Left lung (tissue), 10 donors: ENCODE data around the gene QPCT. TPM values are rescaled to one million over a fixed set of nuclear protein-coding genes. Genes with fewer than 3 reads are reported as not detected.

ENCODE experiments used
- ATAC-seq: fragments of 200-7000 bp; cut with Tn5 transposase; one replicate; pipeline ENCODE4 v1.9.1; 2020; ENCODE audit warnings: moderate library complexity
- DNase-seq, 4 donors: peaks; one replicate each; pipeline ENCODE4 v3.0.0-alpha.2; 2013 to 2020
- H3K27ac ChIP-seq, 2 donors: fragments of 200-600 bp; sonication (generic) in 1 of 2; one replicate each; pipeline versions ENCODE4 v1.5.0 to v1.8.0; 2020 to 2021
- H3K27me3 ChIP-seq, 2 donors: fragments of 200-600 bp; sonication (generic) in 1 of 2; one replicate each; pipeline versions ENCODE4 v1.5.0 to v1.8.0; 2020 to 2021
- H3K36me3 ChIP-seq, 2 donors: fragments of 200-600 bp; sonication (generic) in 1 of 2; one replicate each; pipeline versions ENCODE4 v1.5.0 to v1.8.0; 2020 to 2021
- H3K4me1 ChIP-seq, 2 donors: fragments of 200-600 bp; one replicate each; pipeline ENCODE4 v1.8.0; 2021
- H3K4me3 ChIP-seq, 2 donors: fragments of 200-600 bp; sonication (generic) in 1 of 2; one replicate each; pipeline versions ENCODE4 v1.5.0 to v1.8.0; 2020 to 2021; ENCODE audit warnings: mild to moderate bottlenecking in 1 of 2
- H3K9me3 ChIP-seq, 2 donors: fragments of 200-600 bp; sonication (generic) in 1 of 2; one replicate each; pipeline versions ENCODE4 v1.5.0 to v1.8.0; 2020 to 2021
- intact Hi-C, 2 donors: fragments of 100-400 bp; cut with DNase I; formaldehyde crosslinking; loops; one replicate each; pipeline versions ENCODE4 v1.11.2 to v1.14.2; 2022
- polyA plus RNA-seq, 6 donors: library from polyadenylated mRNA; unstranded; fragments of 120-200 nt; gene quantifications; one replicate each; pipeline ENCODE4 v1.2.1, GENCODE V29; 2013; ENCODE audit not compliant: insufficient read length in 6 of 6
- total RNA-seq, 2 donors: library from RNA; stranded (reverse); fragmentation: NEBNext Ultra II Directional; extraction: Animal tissue kit (Norgen Biotek cat#: 25700); gene quantifications; one replicate each; pipeline ENCODE4 v1.2.1, GENCODE V29; 2021
- TF ChIP-seq, protein P1 (sequence below), 2 donors: fragments of 200-600 bp; sonication (generic) in 1 of 2; IDR thresholded peaks; one replicate each; pipeline versions ENCODE4 v1.5.0 to v1.8.0; 2021; ENCODE audit warnings: antibody characterized with exemption in 2 of 2
- donor health status: DM: no; HTN: yes; CAD: no.
- donor health status: DM: no; HTN: no; CAD: no.

Gene QPCT
- total and polyA plus RNA-seq, 8 donors = 4.1 to 20.8 (median 10.8) TPM

DNA sequence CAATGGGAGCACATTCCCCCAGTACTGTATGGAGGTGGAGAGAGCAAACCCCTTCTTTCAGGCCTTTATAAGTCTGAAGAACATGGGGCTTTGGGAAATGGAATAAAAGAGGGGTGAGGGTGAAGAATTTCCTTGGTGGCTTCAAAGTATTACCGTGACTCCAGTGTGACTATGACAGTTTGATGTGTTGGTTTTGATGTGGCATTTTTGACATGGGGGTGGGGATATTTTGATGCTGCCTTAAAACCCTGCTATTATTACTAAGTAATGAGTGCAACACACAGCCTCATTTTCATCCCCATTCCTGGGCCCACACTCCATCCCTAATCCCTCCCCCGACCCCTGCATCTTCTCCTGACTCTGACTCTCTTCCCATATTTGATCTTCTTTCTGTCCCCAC lies 23.6 kb downstream of the QPCT start:
- Histone ChIP-seq H3K36me3 (peaks cover 0 to 24% of the 10 kb centered on the region in 2 donors), H3K4me3 (no peak overlapping the region), H3K27ac (no peak overlapping the region), H3K27me3 (no peaks in the 10 kb centered on the region), H3K4me1 (no peaks in the 10 kb centered on the region), H3K9me3 (no peaks in the 10 kb centered on the region)
- TF ChIP-seq, protein P1, sequence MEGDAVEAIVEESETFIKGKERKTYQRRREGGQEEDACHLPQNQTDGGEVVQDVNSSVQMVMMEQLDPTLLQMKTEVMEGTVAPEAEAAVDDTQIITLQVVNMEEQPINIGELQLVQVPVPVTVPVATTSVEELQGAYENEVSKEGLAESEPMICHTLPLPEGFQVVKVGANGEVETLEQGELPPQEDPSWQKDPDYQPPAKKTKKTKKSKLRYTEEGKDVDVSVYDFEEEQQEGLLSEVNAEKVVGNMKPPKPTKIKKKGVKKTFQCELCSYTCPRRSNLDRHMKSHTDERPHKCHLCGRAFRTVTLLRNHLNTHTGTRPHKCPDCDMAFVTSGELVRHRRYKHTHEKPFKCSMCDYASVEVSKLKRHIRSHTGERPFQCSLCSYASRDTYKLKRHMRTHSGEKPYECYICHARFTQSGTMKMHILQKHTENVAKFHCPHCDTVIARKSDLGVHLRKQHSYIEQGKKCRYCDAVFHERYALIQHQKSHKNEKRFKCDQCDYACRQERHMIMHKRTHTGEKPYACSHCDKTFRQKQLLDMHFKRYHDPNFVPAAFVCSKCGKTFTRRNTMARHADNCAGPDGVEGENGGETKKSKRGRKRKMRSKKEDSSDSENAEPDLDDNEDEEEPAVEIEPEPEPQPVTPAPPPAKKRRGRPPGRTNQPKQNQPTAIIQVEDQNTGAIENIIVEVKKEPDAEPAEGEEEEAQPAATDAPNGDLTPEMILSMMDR (IDR thresholded peaks at IDR 0.05) = no peak
- intact Hi-C loops = no loop called here
- DNase-seq (no peak), ATAC-seq (no peak)

DNA sequence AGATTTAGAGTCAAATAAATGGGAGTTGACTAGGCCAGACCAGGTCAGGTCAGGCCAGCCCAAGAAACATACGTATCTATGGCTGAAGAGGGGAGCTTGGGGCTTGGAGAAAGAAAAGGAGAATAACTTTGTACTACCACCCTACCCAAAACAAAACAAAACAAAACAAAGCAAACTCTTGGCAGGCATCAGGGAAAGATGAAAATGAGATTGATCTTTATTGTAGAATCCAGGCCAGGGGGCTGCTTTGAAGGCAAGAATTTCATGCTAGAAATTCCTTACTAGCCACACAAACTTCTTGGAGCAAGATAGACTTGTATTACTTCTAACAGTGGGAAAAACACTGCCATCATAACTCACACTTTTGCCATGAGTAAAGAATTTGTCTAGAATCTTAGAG lies 26.2 kb downstream of the QPCT start:
- DNase-seq = no peak
- TF ChIP-seq, protein P1 (IDR thresholded peaks at IDR 0.05) = no peak
- no peak for ATAC-seq
- H3K4me1 ChIP-seq = no peaks in the 10 kb centered on the region
- intact Hi-C loops = no loop called here
- no peaks in the 10 kb centered on the region for H3K9me3 ChIP-seq
- no peaks in the 10 kb centered on the region for H3K27me3 ChIP-seq
- no peak overlapping the region for H3K4me3 ChIP-seq
- H3K36me3 ChIP-seq = peaks cover 0 to 20% of the 10 kb centered on the region in 2 donors
- no peak overlapping the region for H3K27ac ChIP-seq

DNA sequence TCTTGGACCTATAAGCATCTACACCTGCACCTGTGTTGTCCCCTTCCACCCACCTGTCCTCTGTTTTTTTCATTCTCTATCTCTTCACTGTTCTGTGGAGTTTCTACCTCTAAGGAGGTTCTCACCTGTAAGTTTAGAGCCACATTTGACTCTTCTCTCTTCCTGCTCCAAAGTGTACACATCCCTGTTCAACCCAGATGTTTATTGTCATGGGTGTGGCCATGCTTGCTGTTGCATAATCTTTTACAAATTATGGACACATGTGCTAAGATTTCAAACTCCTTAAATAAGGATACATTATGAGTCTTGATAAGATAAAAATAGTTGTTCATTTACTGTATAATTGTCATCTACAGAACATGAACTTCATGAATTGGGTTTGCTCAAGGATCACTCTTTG lies 27.6 kb downstream of the QPCT start:
- no peak for DNase-seq
- Histone ChIP-seq H3K4me3 (no peak overlapping the region), H3K27ac (no peak overlapping the region), H3K36me3 (peaks cover 0 to 20% of the 10 kb centered on the region in 2 donors), H3K27me3 (no peaks in the 10 kb centered on the region), H3K9me3 (no peaks in the 10 kb centered on the region), H3K4me1 (no peaks in the 10 kb centered on the region)
- TF ChIP-seq, protein P1 (IDR thresholded peaks at IDR 0.05) = no peak
- ATAC-seq = no peak
- intact Hi-C loops = no loop called here

DNA sequence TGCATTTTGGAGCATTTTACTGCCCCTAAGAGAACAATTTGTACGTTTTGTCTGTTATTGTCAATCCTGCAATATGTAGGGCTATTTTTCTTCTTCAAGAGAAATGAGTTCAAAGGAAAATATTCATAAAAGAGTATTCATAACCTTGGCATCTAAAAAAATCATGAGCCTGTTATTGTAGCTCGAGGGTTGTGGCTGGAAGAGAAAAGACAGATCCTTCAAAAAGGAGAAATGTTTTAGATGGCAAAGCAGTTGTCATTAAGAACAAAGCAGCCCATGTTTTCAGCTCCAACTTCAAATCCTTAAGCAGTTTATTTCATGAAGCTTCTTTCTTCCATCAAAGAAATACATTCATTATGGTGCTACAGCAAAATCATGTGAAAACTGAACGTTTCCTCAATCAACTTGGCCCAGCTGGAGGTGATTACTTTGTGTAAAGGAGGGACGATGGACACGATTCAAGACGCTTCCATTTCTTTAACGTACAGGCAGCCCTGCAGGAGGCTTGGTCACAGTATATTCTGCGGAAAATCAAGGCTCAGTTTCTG lies 31.4 kb downstream of the QPCT start:
- Histone ChIP-seq H3K4me3 (no peak overlapping the region), H3K27ac (no peak overlapping the region), H3K36me3 (peaks cover 0 to 5% of the 10 kb centered on the region in 2 donors), H3K27me3 (no peaks in the 10 kb centered on the region), H3K4me1 (no peaks in the 10 kb centered on the region), H3K9me3 (no peaks in the 10 kb centered on the region)
- intact Hi-C loops = no loop called here
- TF ChIP-seq, protein P1 (IDR thresholded peaks at IDR 0.05) = no peak
- DNase-seq = no peak
- ATAC-seq = no peak

DNA sequence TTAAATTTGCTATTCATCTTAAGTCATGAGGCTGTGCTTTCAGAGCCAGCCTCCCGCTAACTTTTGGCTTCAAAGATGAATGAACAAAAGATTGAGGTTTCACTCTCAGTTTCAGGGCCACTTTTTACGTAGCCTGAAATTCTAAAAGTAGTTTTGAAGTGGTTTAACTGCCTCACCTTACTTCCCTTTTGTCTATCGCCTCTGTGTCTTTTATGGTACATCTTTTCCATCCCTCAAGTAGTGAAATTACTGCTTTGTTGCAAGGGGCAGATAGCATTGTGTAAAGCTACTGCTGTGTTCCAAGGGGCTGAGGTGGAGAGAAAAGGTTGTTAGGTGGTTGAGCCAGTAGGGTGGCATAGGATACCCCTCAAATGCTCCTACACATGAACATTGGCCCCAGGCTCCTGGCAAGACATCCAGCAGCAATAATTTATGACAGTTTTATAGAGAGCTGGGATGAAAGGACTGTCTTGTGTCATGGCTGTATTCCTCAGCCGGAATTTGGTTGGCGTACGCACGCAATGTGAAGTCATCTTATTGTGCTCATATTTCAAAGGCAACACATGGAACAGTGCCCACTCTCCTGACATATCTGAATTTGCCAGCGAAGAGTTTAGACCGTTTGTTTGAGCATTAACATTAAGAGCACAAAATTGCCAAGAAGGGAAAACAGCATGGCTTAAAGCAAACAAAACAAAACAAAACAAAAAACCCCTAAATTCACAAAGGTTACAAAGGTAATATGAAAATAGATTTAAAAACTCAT lies 32.2 kb downstream of the QPCT start:
- peak; percentile 21 for ATAC-seq
- peak in 2 of 4 donors; percentile 33 to 76 for DNase-seq
- no peak overlapping the region for H3K27ac ChIP-seq
- no peaks in the 10 kb centered on the region for H3K27me3 ChIP-seq
- H3K9me3 ChIP-seq = no peaks in the 10 kb centered on the region
- H3K36me3 ChIP-seq = peaks cover 0 to 5% of the 10 kb centered on the region in 2 donors
- intact Hi-C loops = no loop called here
- H3K4me3 ChIP-seq = no peak overlapping the region
- no peaks in the 10 kb centered on the region for H3K4me1 ChIP-seq
- TF ChIP-seq, protein P1 (IDR thresholded peaks at IDR 0.05) = no peak
